ENCODE results near the gene CAPN10. TPM values are rescaled to one million over a fixed set of nuclear protein-coding genes. Genes with fewer than 3 reads are reported as not detected.

Gene CAPN10
- total and polyA plus RNA-seq, 9 donors, result 2.2 to 34.3 (median 25.1) TPM

DNA sequence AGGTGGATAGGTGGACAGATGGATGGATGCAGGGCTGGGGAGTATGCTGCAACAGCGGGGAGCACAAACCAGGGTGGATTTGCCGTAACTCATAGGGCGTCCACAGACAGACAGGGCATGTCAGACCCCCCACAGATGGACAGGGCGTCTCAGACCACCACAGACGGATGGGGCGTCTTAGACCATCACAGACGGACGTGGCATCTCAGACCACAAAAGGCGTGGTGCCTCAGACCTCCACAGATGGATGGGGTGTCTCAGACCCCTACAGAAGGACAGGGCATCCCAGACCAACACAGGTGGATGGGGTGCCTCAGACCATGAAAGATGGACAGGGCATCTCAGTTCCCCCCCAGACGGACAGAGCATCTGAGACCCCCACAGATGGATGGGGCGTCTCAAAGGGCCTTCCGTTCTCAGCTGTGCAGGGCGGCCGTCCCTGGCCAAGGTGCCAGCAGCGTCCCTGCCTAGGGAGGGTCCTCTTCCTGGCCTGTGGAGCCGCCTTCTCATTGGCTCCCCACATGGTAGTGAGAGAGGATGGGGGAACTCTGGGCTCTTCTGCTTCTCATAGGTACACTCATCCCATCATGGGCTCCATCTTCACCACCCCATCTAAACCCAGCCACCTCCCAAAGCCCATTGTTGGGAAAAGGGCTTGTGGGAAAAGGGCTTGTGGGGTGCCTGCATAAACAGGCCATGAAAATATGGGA is 30.8 kb upstream of the CAPN10 start:
- no peak overlapping the region for H3K27ac ChIP-seq
- no peaks in the 10 kb centered on the region for H3K27me3 ChIP-seq
- WGBS, 3 donors, result 93 to 95% (median 95%) methylated on average over 16 of the region's 16 CpGs
- H3K9me3 ChIP-seq, result no peaks in the 10 kb centered on the region
- TF ChIP-seq CTCF (IDR thresholded peaks at IDR 0.05) (no peak), POLR2A (IDR thresholded peaks at IDR 0.05) (no peak), EP300 (IDR thresholded peaks at IDR 0.05) (no peak)
- DNase-seq, result peak in 2 of 5 donors; percentile 17 to 27
- intact Hi-C loops (cut with DNase I), result no loop called here
- H3K36me3 ChIP-seq, result no peaks in the 10 kb centered on the region
- H3K4me3 ChIP-seq, result no peak overlapping the region
- peaks cover 23% of the 10 kb centered on the region for H3K4me1 ChIP-seq (ENCODE audit: insufficient read depth)

- H3K36me3 ChIP-seq, result no peaks in the 10 kb centered on the region
- intact Hi-C loops (cut with DNase I), result no loop called here
- WGBS, 3 donors, result 58 to 61% (median 61%) methylated on average over 9 of the region's 9 CpGs
- TF ChIP-seq POLR2A (IDR thresholded peaks at IDR 0.05) (no peak), EP300 (IDR thresholded peaks at IDR 0.05) (no peak), CTCF (IDR thresholded peaks at IDR 0.05) (no peak)
- peaks cover 25% of the 10 kb centered on the region for H3K4me1 ChIP-seq (ENCODE audit: insufficient read depth)
- DNase-seq, result peak in 4 of 5 donors; percentile 27 to 44 (median 37)
- H3K27me3 ChIP-seq, result no peaks in the 10 kb centered on the region
- no peak overlapping the region for H3K27ac ChIP-seq
- H3K9me3 ChIP-seq, result no peaks in the 10 kb centered on the region
- no peak overlapping the region for H3K4me3 ChIP-seq
Observed at GRCh38 chr2:240556553-240557100, 29.9 kb upstream of the CAPN10 start.

DNA sequence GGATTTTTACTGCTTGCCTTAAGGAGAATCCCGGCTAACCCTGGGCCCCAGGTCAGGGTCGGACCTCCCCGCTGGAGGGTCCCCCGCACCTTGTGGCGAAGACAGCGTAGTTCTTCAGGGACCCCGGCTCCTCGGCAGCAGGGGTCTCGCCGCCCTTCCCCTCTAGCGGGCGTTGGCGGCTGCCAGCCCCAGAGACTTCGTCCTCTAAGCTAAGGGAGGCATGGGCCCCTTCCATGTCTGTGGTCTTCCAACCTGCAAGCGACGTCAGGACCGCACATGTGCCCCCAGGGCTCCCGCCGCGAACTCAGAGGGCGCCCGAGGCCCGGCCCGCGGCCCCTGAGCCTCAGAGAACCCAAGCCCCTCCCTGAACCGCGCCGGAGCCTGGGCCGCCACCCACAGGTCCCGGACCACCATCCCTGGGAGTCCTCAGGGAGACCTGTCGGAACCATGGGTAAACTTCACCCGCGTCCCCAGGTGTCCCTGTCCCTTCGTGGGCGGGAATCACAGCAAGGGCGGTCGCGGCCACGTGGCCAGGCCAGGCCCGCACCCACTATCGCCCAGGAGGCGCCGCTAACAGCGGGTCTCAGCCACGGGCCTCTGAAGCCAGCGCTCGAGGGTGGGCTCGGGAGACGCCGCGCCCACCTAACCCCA is 29.3 kb upstream of the CAPN10 start:
- Histone ChIP-seq H3K27me3 (no peaks in the 10 kb centered on the region), H3K36me3 (no peaks in the 10 kb centered on the region), H3K9me3 (no peaks in the 10 kb centered on the region), H3K4me1 (ENCODE audit: insufficient read depth) (peaks cover 25% of the 10 kb centered on the region), H3K4me3 (peak overlapping the region; percentile 39), H3K27ac (no peak overlapping the region)
- intact Hi-C loops (cut with DNase I), result no loop called here
- DNase-seq, result peak in 3 of 5 donors; percentile 24 to 48 (median 39)
- TF ChIP-seq POLR2A (IDR thresholded peaks at IDR 0.05), result no peak
- TF ChIP-seq EP300 (IDR thresholded peaks at IDR 0.05), result no peak
- TF ChIP-seq CTCF (IDR thresholded peaks at IDR 0.05), result no peak
- WGBS, 3 donors, result 11 to 16% (median 15%) methylated on average over 25 to 51 of the region's 51 CpGs

- intact Hi-C loops (cut with DNase I), result no loop called here
- no peaks in the 10 kb centered on the region for H3K27me3 ChIP-seq
- TF ChIP-seq CTCF (IDR thresholded peaks at IDR 0.05) (no peak), EP300 (IDR thresholded peaks at IDR 0.05) (no peak), POLR2A (IDR thresholded peaks at IDR 0.05) (no peak)
- peak; percentile 41 to 75 (median 57) for DNase-seq
- H3K36me3 ChIP-seq, result no peaks in the 10 kb centered on the region
- H3K4me1 ChIP-seq (ENCODE audit: insufficient read depth), result peaks cover 25% of the 10 kb centered on the region
- WGBS, 3 donors, result 3 to 11% (median 4%) methylated on average over 12 to 47 of the region's 47 CpGs
- no peaks in the 10 kb centered on the region for H3K9me3 ChIP-seq
- peak within 1 kb of the TSS; percentile 39 for H3K4me3 ChIP-seq
- no peak within 1 kb of the TSS for H3K27ac ChIP-seq
Observed at GRCh38 chr2:240557808-240558207, 28.7 kb upstream of the CAPN10 start, which contains the start of gene ANKMY1. ANKMY1 (minus strand) TSS chr2:240557988; CDS start chr2:240557335, 653 bp downstream.

Data from ovary (tissue), 9 donors.